Activated T-cell treated with anti-CD3 and anti-CD28 coated beads for 24 hours (primary cell): ENCODE measurements around the gene WNK4.
A peak's percentile ranks its signal among the peaks of the same experiment; 100 is the strongest.

Experiments used
- DNase-seq: peaks from one replicate; pipeline ENCODE4 v3.0.0-alpha.2; 2020; ENCODE audit warnings: low read depth

The WNK4 gene

GRCh38 chr17:42772945-42773289, 7.5 kb upstream of the WNK4 start:
- no peak for DNase-seq

- peak; percentile 73 for DNase-seq
These were observed 6.9 kb upstream of the WNK4 start, which contains the start of gene VPS25 for GRCh38 chr17:42773290-42774035. Gene VPS25 (plus strand): TSS chr17:42773449. CDS start chr17:42773476, 27 bp downstream.

- no peak for DNase-seq
These were observed 6.2 kb upstream of the WNK4 start for GRCh38 chr17:42774066-42774745.

- DNase-seq: no peak
These were observed 4.8 kb upstream of the WNK4 start for GRCh38 chr17:42775534-42776098.

- DNase-seq: no peak
These were observed 1.8 kb upstream of the WNK4 start for GRCh38 chr17:42778570-42778969.

- no peak for DNase-seq
These were observed 990 bp upstream of the WNK4 start for GRCh38 chr17:42779304-42779935.

- no peak for DNase-seq
These were observed 635 bp downstream of the WNK4 start for GRCh38 chr17:42780851-42781638.

- no peak for DNase-seq
These were observed 1.3 kb downstream of the WNK4 start for GRCh38 chr17:42781639-42782165.

- no peak for DNase-seq
These were observed 2.0 kb downstream of the WNK4 start for GRCh38 chr17:42782166-42783061.

GRCh38 chr17:42783062-42783790, 2.8 kb downstream of the WNK4 start:
- no peak for DNase-seq

GRCh38 chr17:42783791-42784138, 3.4 kb downstream of the WNK4 start:
- no peak for DNase-seq

- no peak for DNase-seq
These were observed 4.0 kb downstream of the WNK4 start for GRCh38 chr17:42784409-42784808.

GRCh38 chr17:42784811-42785592, 4.6 kb downstream of the WNK4 start:
- DNase-seq: no peak

GRCh38 chr17:42787266-42787665, 6.9 kb downstream of the WNK4 start:
- no peak for DNase-seq

- no peak for DNase-seq
These were observed 11.5 kb downstream of the WNK4 start for GRCh38 chr17:42791948-42792347.

- DNase-seq: no peak
These were observed 12.1 kb downstream of the WNK4 start for GRCh38 chr17:42792545-42792944.

GRCh38 chr17:42795061-42795460, 14.7 kb downstream of the WNK4 start:
- DNase-seq: no peak

GRCh38 chr17:42795465-42795864, 15.1 kb downstream of the WNK4 start:
- no peak for DNase-seq

- no peak for DNase-seq
These were observed 15.8 kb downstream of the WNK4 start for GRCh38 chr17:42796066-42796758.
